ENCODE results near the gene C16orf96.
A peak's percentile ranks its signal among the peaks of the same experiment; 100 is the strongest.

Gene C16orf96

GRCh38 chr16:4617880-4618279 lies 61.7 kb downstream of the C16orf96 start:
- in situ Hi-C loops (cut with MboI; ENCODE audit: low sequenced_read_pairs, unreplicated experiment): no loop called here
- DNase-seq (ENCODE audit: low spot score): no peak
- TF ChIP-seq, protein P1, sequence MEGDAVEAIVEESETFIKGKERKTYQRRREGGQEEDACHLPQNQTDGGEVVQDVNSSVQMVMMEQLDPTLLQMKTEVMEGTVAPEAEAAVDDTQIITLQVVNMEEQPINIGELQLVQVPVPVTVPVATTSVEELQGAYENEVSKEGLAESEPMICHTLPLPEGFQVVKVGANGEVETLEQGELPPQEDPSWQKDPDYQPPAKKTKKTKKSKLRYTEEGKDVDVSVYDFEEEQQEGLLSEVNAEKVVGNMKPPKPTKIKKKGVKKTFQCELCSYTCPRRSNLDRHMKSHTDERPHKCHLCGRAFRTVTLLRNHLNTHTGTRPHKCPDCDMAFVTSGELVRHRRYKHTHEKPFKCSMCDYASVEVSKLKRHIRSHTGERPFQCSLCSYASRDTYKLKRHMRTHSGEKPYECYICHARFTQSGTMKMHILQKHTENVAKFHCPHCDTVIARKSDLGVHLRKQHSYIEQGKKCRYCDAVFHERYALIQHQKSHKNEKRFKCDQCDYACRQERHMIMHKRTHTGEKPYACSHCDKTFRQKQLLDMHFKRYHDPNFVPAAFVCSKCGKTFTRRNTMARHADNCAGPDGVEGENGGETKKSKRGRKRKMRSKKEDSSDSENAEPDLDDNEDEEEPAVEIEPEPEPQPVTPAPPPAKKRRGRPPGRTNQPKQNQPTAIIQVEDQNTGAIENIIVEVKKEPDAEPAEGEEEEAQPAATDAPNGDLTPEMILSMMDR (IDR thresholded peaks at IDR 0.05; ENCODE audit: borderline replicate concordance, control extremely low read depth, extremely low read depth, insufficient read depth, missing control alignments): no peak

DNA sequence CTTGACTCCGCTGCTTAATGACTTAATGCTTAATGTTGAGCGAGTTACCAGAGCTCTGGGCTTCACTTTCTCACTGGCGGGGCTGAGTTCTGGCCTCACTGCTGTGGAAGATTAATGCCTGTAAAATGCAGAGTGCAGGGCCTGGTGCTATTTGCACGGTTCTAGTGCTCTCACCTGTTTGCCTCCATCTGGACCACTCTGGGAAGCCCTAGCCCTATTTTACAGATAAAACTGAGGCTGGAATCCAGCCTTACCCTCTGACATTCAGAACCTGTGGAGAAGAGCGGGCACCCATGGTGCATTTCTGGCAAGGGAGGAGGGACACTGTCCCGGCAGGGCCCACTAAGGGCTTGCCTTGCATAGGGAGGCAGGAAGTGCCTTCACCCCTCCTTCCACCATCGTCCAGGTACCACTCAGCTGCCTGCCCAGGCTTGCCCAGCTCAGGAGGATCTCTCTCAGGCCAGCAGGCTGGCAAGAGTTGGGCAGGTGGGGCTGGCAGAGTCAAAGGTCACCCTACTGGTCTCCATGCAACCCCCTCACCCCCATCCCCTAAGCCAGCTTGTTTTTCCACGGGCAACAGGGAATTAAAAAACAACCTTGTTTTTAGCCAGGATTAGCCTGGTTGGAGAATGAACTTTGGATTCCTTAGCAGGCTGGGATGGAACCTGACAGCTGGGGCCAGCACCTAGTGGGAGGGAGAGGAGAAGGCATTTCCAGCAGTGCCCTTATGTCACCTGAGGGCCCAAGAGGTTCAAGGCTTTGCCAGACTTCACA lies 62.7 kb downstream of the C16orf96 start:
- no peak for DNase-seq (ENCODE audit: low spot score)
- in situ Hi-C loops (cut with MboI; ENCODE audit: low sequenced_read_pairs, unreplicated experiment): no loop called here
- TF ChIP-seq, protein P1 (IDR thresholded peaks at IDR 0.05; ENCODE audit: borderline replicate concordance, control extremely low read depth, extremely low read depth, insufficient read depth, missing control alignments): no peak

DNA sequence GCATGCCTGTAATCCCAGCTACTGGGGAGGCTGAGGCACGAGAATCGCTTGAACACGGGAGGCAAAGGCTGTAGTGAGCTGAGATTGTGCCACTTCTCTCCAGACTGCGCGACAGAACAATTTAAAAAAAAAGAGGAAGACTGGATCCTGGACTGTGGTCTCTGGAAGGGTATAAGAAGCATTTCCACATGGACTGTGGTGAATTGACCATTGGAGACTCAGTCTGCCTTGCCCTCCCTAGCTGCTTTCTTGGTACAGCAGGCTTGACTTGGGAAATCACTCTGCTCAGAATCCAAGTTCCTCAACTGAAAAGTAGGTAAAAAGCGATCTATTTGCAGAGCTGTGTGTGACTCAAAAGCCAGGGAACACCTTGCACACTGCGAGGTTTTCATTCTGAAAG lies 67.5 kb downstream of the C16orf96 start:
- DNase-seq (ENCODE audit: low spot score): no peak
- in situ Hi-C loops (cut with MboI; ENCODE audit: low sequenced_read_pairs, unreplicated experiment): no loop called here
- TF ChIP-seq, protein P1 (IDR thresholded peaks at IDR 0.05; ENCODE audit: borderline replicate concordance, control extremely low read depth, extremely low read depth, insufficient read depth, missing control alignments): no peak

- DNase-seq (ENCODE audit: low spot score): peak; percentile 93
- TF ChIP-seq, protein P1 (IDR thresholded peaks at IDR 0.05; ENCODE audit: borderline replicate concordance, control extremely low read depth, extremely low read depth, insufficient read depth, missing control alignments): peak; percentile 98
- in situ Hi-C loops (cut with MboI; ENCODE audit: low sequenced_read_pairs, unreplicated experiment): no loop called here
Observed at GRCh38 chr16:4624015-4624826, 68.1 kb downstream of the C16orf96 start, which contains the start of gene MGRN1. Gene MGRN1 (plus strand): TSS chr16:4624826. CDS start chr16:4624961, 135 bp downstream.

- DNase-seq (ENCODE audit: low spot score): peak; percentile 89
- TF ChIP-seq, protein P1 (IDR thresholded peaks at IDR 0.05; ENCODE audit: borderline replicate concordance, control extremely low read depth, extremely low read depth, insufficient read depth, missing control alignments): peak; percentile 8
- in situ Hi-C loops (cut with MboI; ENCODE audit: low sequenced_read_pairs, unreplicated experiment): no loop called here
Observed at GRCh38 chr16:4624827-4625559, 68.9 kb downstream of the C16orf96 start.

DNA sequence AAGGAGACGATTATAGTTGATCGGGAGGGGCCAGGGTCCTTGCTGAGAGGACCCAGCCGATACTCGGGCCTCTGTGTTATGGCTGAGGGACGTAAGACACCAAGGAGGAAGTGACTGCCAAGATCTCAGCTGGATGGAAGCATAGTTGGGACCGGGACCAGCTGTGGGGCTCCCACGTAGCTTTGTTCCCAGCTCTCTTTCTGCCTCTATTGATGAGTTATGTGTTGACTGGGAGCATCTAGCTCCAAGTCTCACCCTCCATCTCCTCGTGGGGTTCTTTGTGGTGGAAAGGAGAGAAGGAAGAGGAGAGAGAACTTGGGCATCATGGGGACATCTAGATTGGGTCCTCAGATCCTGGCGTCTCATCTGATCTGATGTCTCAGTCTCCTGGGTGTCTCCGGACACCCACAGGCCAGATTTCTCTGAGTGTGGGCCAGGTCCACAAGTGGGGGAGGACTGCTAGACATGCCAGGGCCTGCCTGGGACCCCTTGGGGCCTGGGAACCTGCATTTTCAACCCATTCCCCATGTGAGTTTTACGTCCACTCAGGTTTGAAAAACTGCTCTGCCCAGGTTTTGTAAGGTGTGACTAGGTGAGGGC lies 69.5 kb downstream of the C16orf96 start:
- TF ChIP-seq, protein P1 (IDR thresholded peaks at IDR 0.05; ENCODE audit: borderline replicate concordance, control extremely low read depth, extremely low read depth, insufficient read depth, missing control alignments): no peak
- in situ Hi-C loops (cut with MboI; ENCODE audit: low sequenced_read_pairs, unreplicated experiment): no loop called here
- DNase-seq (ENCODE audit: low spot score): no peak

All from GM13976 (cell line).